CD4-positive, alpha-beta T cell treated with Interferon alpha-2 for 1 hour (primary cell): ENCODE measurements around the gene TNS3.

Experiments
- DNase-seq, 2 donors: peaks; one replicate each; pipeline ENCODE4 v3.0.0-alpha.2; 2020 to 2022

TNS3 gene

GRCh38 chr7:47314728-47315607 lies 266.9 kb downstream of the TNS3 start:
- DNase-seq: no peak

DNA sequence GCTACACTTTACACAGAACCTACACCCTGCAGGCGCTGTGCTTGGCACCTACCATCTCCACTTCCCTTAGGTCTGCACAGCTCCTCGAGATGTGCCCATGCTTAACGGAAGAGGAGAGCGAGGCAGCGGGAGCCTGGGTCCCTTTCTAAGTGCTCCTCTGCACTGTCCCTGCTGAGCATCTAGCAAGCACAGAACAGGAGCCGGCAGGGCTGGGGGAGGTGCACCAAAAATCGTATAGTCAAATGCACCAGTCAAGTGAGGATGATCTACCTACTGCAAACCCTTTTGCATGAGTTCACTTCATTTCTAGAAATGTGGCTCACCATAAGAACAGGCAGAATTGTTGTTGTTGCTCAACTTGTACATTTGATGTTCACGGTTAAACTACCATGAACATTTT lies 267.7 kb downstream of the TNS3 start:
- DNase-seq: no peak

GRCh38 chr7:47313564-47313963 lies 268.3 kb downstream of the TNS3 start:
- DNase-seq: no peak

DNA sequence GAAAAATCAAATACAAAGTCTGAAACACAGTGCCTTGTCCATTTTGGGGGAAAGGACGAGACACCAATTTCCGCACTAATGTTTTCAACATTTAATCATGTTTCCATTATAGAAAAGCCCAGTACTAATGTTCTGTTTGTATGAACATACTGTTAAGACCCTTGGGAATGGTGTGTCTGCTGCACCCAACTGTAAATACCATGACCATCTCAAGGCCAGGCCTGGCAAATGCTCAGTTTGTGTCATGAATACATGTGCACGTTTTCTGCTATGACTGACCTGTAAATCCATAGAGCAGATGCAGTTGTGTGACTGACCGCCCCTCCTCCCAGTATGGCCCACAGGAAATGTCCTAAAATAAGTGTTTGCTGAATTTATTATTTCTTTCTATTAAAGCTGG lies 270.0 kb downstream of the TNS3 start:
- DNase-seq: no peak

DNA sequence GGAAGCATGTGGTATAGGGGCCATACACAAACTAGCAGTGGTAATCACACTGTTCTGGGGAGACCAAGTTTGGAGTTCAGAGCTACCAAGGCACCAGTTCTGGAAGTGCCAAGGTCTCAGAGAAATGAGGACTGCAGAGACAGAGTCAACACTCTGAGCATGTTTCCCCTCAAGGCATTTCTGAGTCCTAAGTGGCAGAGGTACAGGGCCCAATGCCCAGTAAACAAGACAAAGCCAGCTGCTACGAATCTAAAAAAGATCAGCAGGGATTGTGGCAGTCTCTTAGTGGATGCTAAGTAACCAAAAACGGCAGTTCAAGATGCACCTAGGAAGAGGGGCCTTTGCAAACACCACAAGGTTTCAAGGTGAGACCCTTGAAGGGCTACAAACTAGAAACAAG lies 271.9 kb downstream of the TNS3 start:
- no peak for DNase-seq

GRCh38 chr7:47308808-47309207 lies 273.1 kb downstream of the TNS3 start:
- DNase-seq: no peak

DNA sequence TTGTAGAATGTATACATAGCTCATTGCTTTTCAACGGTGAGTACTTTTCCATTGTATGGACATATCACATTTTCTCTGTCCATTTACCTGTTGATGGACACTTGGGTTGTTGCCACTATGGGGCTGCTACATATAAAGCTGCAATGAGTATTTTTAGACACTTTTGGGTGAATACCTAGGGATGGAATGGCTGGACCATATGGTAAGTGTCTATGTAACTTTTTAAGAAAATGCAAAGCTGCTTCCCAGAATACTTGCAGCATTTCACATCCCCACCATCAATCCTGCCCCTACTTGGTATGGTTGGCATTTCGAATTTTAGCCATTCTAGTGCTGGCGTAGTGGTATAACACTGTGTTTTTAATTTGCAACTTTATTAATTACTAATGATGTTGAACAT lies 274.6 kb downstream of the TNS3 start:
- no peak for DNase-seq

GRCh38 chr7:47304727-47305719 lies 276.9 kb downstream of the TNS3 start:
- DNase-seq: no peak

DNA sequence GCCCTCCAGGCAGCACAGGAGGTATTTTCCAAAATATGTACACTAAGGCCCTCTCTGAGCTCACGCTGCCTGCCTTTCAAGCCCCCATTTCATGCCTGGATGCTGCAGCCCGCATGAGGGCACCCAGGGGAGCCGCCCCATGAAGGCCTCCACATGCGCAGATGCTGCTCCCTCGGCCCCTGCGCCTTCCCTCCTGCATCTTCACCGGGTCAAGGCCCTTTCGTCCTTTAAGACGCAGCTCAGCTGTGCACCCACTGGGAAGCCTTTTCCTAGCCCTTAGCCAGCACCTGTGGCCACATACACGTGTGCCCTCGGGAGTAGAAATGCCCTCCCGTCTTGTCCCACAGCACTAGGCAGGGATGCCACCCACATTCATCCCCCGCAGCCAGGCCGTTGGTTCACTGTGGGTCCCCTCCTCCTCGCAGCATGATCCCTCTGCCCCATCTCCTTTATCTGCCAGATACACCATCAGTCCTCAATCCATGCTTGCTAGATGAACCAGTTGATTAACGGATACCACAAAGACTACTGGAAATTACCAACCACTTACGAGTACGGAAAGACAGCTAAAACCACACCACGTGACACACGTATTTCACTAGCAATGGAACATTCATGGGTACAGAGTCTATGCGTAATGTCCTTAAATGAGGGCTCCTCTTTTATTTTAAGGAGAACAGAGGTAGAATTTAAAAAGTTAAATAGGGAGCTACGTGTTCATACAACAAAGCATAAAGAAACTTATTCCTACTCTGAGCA lies 278.0 kb downstream of the TNS3 start:
- no peak for DNase-seq

GRCh38 chr7:47303014-47303694 lies 278.8 kb downstream of the TNS3 start:
- DNase-seq: no peak

DNA sequence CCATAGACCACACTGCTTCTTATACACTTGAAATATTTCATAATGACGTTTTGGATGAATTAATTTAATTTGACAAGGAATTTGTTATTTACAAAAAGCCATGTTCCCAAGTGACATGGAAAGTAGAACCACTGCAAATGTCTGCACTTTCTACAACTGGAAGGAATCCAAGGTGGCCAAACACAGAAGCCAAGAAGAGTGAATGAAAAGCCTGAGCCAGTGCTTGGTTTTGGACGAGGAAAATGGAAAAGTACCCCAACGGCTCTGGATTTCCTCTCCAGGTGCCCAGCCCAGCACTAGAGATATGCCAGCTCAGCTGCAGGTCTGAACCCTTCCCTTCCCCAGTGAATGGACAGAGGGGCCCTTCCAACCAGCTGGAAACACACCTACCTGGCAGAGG lies 279.4 kb downstream of the TNS3 start:
- DNase-seq: no peak

DNA sequence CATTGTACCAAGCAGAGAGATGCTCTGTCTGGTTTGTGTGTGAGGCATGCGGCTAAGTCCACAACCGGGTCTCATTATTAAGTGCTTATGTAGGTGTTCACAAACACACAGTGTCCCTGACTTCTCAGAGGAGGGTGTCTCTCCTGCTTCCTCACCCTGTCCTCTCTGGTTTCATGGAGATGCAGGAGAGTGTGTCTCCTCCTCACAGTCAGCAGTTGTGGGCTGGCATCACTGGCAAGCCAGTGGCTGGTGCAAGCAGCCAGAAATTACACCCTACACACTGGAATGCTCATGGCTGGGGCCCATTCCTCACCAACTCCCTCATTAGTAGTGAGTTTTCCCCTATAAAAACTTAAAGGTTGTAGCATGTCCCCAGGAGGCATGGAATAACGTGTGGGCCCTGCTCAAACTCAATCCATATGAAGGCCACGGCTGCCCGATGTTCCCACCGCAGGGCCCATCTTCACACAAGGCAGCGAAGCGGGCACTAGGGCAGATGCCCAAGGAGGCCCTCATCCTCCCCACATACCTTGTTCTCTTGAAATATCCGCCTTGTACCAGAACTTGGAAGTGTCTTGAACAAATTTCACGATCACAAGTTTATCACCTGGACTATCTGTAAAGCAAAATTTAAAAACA lies 280.1 kb downstream of the TNS3 start:
- DNase-seq: no peak

DNA sequence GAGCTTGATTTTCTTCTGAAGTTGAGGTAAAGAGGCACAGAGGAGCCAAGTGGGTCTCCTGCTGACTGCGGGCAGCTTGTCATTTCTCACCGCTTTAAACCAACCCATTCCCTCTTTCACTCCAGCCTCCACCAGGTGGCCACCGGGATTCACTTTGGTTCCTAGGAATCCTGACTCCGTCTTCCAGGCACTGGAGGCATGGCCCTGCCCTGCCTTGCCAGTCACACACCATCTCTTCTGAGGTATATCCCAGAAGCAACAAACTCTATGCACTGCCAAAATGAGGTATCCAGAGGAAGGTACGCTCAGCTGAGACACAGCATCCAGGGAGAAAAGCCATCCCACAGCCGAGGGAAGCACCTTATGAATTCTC lies 280.8 kb downstream of the TNS3 start:
- DNase-seq: no peak

DNA sequence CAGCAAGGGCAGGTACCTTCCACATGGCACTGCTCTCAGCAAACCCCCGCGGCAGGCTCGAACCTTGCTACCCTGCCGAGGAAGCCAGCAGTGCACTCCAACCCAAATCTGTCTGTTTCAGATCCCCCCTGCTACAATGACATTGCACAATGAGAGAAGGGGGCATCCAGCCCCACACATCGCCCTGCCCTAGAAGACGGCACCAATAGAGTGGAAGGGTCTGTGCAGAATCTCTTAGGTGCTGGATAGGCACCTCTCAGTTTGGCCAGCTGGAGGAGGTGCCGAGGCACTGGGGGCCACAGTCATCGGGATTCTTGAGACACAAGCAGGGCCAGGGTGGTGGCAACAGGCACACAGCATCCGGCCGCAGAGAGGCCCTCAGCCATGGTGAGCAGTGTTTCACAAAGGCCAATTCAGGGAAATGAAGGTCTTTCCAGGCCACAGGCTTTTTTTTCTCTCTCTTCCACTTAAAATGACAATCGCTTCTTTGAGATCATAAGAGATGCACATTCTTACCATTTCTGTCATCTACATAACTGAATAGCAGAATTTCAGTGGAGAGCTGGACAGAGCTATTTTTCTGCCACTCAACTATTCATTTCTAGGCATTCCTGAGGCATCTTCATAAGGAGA lies 281.3 kb downstream of the TNS3 start:
- DNase-seq: no peak

- no peak for DNase-seq
These were observed 282.4 kb downstream of the TNS3 start for GRCh38 chr7:47299496-47299895.

DNA sequence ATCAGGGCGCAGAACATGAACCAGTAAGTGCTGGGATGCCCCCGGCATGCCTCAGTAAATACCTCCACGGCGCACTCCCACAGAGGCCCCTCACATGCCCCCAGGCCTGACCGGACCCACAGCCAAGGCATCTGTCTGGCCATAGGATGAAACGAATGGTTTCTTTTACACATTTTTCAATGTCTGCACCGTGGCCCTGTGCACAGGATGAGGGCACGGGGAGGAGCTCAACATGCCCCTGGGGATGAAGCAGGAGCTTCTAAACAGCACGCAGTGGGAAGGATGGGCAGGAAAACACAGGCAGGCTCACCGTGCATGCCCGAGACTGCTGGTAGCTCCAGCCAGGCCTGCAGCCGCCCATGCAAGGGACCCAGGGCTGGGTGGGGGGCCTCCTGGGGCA lies 283.3 kb downstream of the TNS3 start:
- no peak for DNase-seq

DNA sequence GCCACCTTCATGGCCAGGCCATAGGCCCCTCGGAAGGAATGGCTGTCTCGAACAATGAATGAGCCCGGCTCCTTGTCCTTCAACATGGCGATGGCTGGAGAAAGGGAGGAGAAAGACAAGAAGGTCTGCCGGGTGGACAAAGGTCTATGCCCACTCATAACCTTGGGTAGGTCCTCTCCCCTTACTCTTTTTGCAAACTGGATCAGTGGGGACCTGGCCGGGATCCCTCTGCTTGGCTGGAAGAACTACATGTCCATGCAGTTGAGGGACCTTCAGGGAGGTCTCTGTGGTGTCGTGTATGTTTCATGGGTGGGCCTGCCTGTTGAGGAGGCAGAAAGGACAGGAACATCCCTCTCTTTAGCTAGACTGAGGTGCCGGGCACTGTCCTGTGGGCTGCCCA lies 284.8 kb downstream of the TNS3 start:
- no peak for DNase-seq

- no peak for DNase-seq
These were observed 286.3 kb downstream of the TNS3 start for GRCh38 chr7:47295606-47296005.

- DNase-seq: no peak
These were observed 287.2 kb downstream of the TNS3 start for GRCh38 chr7:47294556-47295222.

DNA sequence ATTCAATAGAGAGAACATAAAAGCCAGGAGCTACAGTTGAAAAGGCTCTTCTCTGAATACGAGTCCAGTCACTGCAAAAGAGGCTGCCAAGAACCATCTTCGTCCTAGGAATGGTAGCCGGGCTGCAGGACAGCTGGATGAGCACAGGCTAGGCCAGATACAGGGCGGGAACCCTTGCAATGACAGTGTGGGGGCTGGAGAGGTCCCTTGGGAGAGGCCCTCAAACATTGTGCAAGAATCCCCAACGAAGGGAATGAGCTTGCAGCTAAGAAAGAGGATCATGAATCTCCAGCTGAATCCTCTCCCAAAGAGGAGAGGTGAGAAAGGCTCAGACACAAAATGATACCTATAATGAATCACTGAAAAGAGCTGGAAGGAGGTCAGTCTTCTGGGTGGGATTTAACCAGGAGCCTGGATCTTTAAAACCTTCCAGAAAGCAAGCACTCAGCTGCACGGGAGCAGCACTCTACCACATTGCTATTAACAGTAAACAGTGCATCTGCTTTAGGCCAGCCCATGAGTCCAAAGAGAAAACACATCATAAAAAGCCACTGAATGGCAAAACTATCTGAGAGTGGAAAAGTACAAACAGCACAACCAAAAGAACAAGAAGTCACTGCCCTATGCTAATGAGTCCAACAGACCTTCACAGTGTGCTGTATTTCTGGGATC lies 287.9 kb downstream of the TNS3 start:
- DNase-seq: no peak
